ENCODE measurements around the gene ASIC4. TPM values are rescaled to one million over a fixed set of nuclear protein-coding genes. Genes with fewer than 3 reads are reported as not detected.

The ASIC4 gene
- total and polyA plus RNA-seq, 2 of the 8 experiments (the other 6 are each of a cell fraction or from before 2014, with no cell fraction given) = 0.12 to 0.22 TPM

GRCh38 chr2:219514836-219515235, 554 bp downstream of the ASIC4 start:
- Histone ChIP-seq H3K14ac (ENCODE audit: insufficient read length) (no peak overlapping the region), H2BK120ac (replicated peaks; ENCODE audit: low read depth, low read length) (no peak overlapping the region), H2BK15ac (ENCODE audit: low read length) (no peak overlapping the region), H3K18ac (ENCODE audit: extremely low read depth, low read length) (peak overlapping the region; percentile 19), H3K4me2 (ENCODE audit: insufficient read depth in 1 of 2, low read depth in 2 of 2, low read length in 2 of 2) (no peak overlapping the region), H2BK12ac (ENCODE audit: low read depth, low read length) (no peak overlapping the region), H2BK5ac (ENCODE audit: low read depth, low read length) (no peak overlapping the region), H2AK5ac (ENCODE audit: low read depth, low read length) (no peak overlapping the region), H3K9me3 (ENCODE audit: insufficient read depth in 2 of 2, low read depth in 1 of 2, low read length in 1 of 2) (no peaks in the 10 kb centered on the region), H3K79me2 (ENCODE audit: control insufficient read depth in 1 of 2, insufficient read depth in 2 of 2, low read length in 2 of 2) (no peaks in the 10 kb centered on the region), H2AFZ (ENCODE audit: low read length) (no peak overlapping the region), H4K91ac (replicated peaks; ENCODE audit: insufficient read length, low read length) (no peak overlapping the region), H3K4ac (replicated peaks; ENCODE audit: insufficient read length, low read depth, low read length) (no peak overlapping the region), H2BK20ac (ENCODE audit: low read length) (no peak overlapping the region), H4K5ac (ENCODE audit: insufficient read length, low read depth, low read length) (no peak overlapping the region), H3K9ac (replicated peaks in 1 of 4; ENCODE audit: extremely low read depth in 1 of 4, low read depth in 3 of 4, low read length in 3 of 4) (no peak overlapping the region), H3K4me1 (replicated peaks in 1 of 4; ENCODE audit: control insufficient read depth in 3 of 4, insufficient read depth in 4 of 4, low read length in 3 of 4) (peaks cover 4 to 43% (median 36%) of the 10 kb centered on the region in 4 experiments), H3K23ac (ENCODE audit: insufficient read length) (no peak overlapping the region), H3K27me3 (replicated peaks in 1 of 4; ENCODE audit: control insufficient read depth in 3 of 4, extremely low read depth in 1 of 4, insufficient read depth in 3 of 4, low read length in 3 of 4) (peaks cover 2 to 53% (median 46%) of the 10 kb centered on the region in 4 experiments), H3K56ac (replicated peaks; ENCODE audit: insufficient read length, low read depth, low read length) (no peak overlapping the region), H3K27ac (ENCODE audit: low read depth, low read length) (no peak overlapping the region), H3K4me3 (ENCODE audit: extremely low read depth in 1 of 4, insufficient read depth in 2 of 4, low read depth in 3 of 4, low read length in 4 of 4) (no peak overlapping the region), H3K79me1 (ENCODE audit: low read depth, low read length) (no peaks in the 10 kb centered on the region), H4K8ac (ENCODE audit: extremely low read depth, insufficient read depth, low read length) (no peak overlapping the region), H4K20me1 (replicated peaks in 1 of 2; ENCODE audit: control insufficient read depth in 1 of 2, insufficient read depth in 2 of 2, low read length in 2 of 2) (peaks cover 2 to 5% of the 10 kb centered on the region in 2 experiments), H3K23me2 (ENCODE audit: low read depth, low read length) (peaks cover 8% of the 10 kb centered on the region), H3K36me3 (ENCODE audit: control insufficient read depth in 2 of 4, insufficient read depth in 4 of 4, low read length in 3 of 4) (no peaks in the 10 kb centered on the region)
- ChIA-PET POLR2A (ENCODE audit: partially characterized antibody) (interaction anchor here (11.0 kb wide), 1 partner anchor 23 kb away, joined by 216 read pairs; the partner anchor contains the start of gene GMPPA), CTCF (ENCODE audit: partially characterized antibody) (interaction anchor here (1.0 to 113.1 kb wide), 6 partner anchors 7 to 190 kb away, joined by 3 to 7248 read pairs (median 196); partner anchors contain the start of genes DES, GMPPA and SPEG)
- 91% methylated on average over 18 of the region's 21 CpGs; no CpG with 5 or more reads in 1 of the 2 experiments for WGBS, 2 experiments (ENCODE audit: extremely low coverage in 1 of 2, insufficient coverage in 1 of 2, insufficient read length in 1 of 2, insufficient replicate concordance in 2 of 2, low coverage in 1 of 2, low lambda C conversion rate in 2 of 2, missing lambda C conversion rate in 1 of 2)
- FAIRE-seq (no peak), DNase-seq (ENCODE audit: low read depth in 1 of 2, low spot score in 2 of 2) (no peak)
- TF ChIP-seq MAX (IDR thresholded peaks at IDR 0.05) (no peak), SP1 (IDR thresholded peaks at IDR 0.05; ENCODE audit: low read depth, low read length) (no peak), RBBP5 (IDR thresholded peaks at IDR 0.05; ENCODE audit: borderline replicate concordance, low read depth, low read length) (no peak), POLR2A (IDR thresholded peaks at IDR 0.05; ENCODE audit: control extremely low read depth in 1 of 2, low read depth in 2 of 2, low read length in 2 of 2) (no peak), KDM1A (IDR thresholded peaks at IDR 0.05; ENCODE audit: borderline replicate concordance, low read length) (no peak), POU5F1 (IDR thresholded peaks at IDR 0.05; ENCODE audit: low read depth, low read length) (no peak), PHF8 (conservative IDR thresholded peaks at IDR 0.05; ENCODE audit: low read depth, low read length) (no peak), EZH2 (IDR thresholded peaks at IDR 0.05; ENCODE audit: low read depth, low read length, severe bottlenecking) (no peak), ATF3 (IDR thresholded peaks at IDR 0.05; ENCODE audit: insufficient read depth, low read depth, low read length) (no peak), SRF (IDR thresholded peaks at IDR 0.05; ENCODE audit: low read depth, low read length) (no peak), SAP30 (IDR thresholded peaks at IDR 0.05; ENCODE audit: insufficient read depth, insufficient replicate concordance, low read length) (no peak), SP2 (IDR thresholded peaks at IDR 0.05; ENCODE audit: low read length) (no peak), CBX8 (IDR thresholded peaks at IDR 0.05; ENCODE audit: borderline replicate concordance, low read depth, low read length) (no peak), CHD1 (IDR thresholded peaks at IDR 0.05; ENCODE audit: low read depth, low read length) (no peak)
